HCT116 (cell line): Measurements from ENCODE around the gene B4GALNT2. TPM values are rescaled to one million over a fixed set of nuclear protein-coding genes. Genes with fewer than 3 reads are reported as not detected.

Experiments
- ATAC-seq: fragments of 200-7000 bp; cut with Tn5 transposase; 2 replicates; pipeline ENCODE4 v1.9.1; 2020; ENCODE audit warnings: mild to moderate bottlenecking, moderate library complexity
- BruUV-seq: library from RNA; stranded (reverse); fragments of 400-500 nt; replicated peaks from 2 replicates; lab custom pipeline; 2021; lab: Mats Ljungman, UMichigan
- CTCF ChIA-PET: fragments of 300-600 bp; sonication (Branson Sonifier 250); formaldehyde crosslinking; loops from one replicate; lab custom pipeline; 2021; ENCODE audit warnings: antibody characterized with exemption; lab: Charles Lee
- POLR2A ChIA-PET: fragments of 300-600, 350-600 bp; sonication (Branson Sonifier 250); formaldehyde crosslinking; loops from one replicate; lab custom pipeline; 2021; ENCODE audit warnings: antibody characterized with exemption; lab: Charles Lee
- RAD21 ChIA-PET, 2 experiments: fragments of 300-600 bp; sonication (Branson Sonifier 250); formaldehyde crosslinking; loops; one replicate each; lab custom pipeline; 2023; ENCODE audit warnings: low total read pairs in 2 of 2; ENCODE audit not compliant: uncharacterized antibody in 2 of 2, unreplicated experiment in 2 of 2, low non-redundant PET in 1 of 2; lab: Charles Lee
- DNase-seq: peaks from one replicate; pipeline ENCODE4 v3.0.0-alpha.2; 2010; ENCODE audit warnings: low read depth, low spot score
- H2AFZ ChIP-seq: fragments of 200-600 bp; shearing (Covaris generic), sonication (generic); 2 replicates; pipeline ENCODE4 v1.6.1; 2017; ENCODE audit warnings: low read depth, mixed run types, mixed read lengths, antibody characterized with exemption, low read length; ENCODE audit not compliant: poor library complexity, severe bottlenecking
- H3K27ac ChIP-seq: 2 replicates; pipeline ENCODE4 v1.5.1; 2012; ENCODE audit warnings: low read depth, low read length
- H3K27me3 ChIP-seq: fragments of 200-600 bp; sonication (generic); 2 replicates; pipeline ENCODE4 v1.6.1; 2016; ENCODE audit warnings: mixed run types, low read length, mixed read lengths; ENCODE audit not compliant: insufficient read depth
- H3K36me3 ChIP-seq, 2 experiments: fragments of 200-500 bp in 1 of 2; fragments of 200-600 bp in 1 of 2; sonication (Bioruptor generic) in 1 of 2; sonication (generic) in 1 of 2; 2 replicates each; pipeline versions ENCODE4 v1.5.1 to v1.6.1; 2014 to 2016; ENCODE audit warnings: low read length in 2 of 2, inconsistent platforms in 1 of 2, mixed read lengths in 1 of 2, mixed run types in 1 of 2; ENCODE audit not compliant: insufficient read depth in 2 of 2, control insufficient read depth in 1 of 2
- H3K4me1 ChIP-seq, 2 experiments: fragments of 200-600 bp in 1 of 2; sonication (generic) in 1 of 2; 2 replicates each; pipeline versions ENCODE4 v1.5.1 to v1.6.1; 2012 to 2017; ENCODE audit warnings: low read length in 2 of 2, inconsistent platforms in 1 of 2, mild to moderate bottlenecking in 1 of 2, mixed read lengths in 1 of 2, mixed run types in 1 of 2, moderate library complexity in 1 of 2; ENCODE audit not compliant: insufficient read depth in 2 of 2, control insufficient read depth in 1 of 2
- H3K4me2 ChIP-seq: fragments of 200-600 bp; sonication (generic); 2 replicates; pipeline ENCODE4 v1.6.1; 2017; ENCODE audit warnings: mixed run types, low read length, mixed read lengths
- H3K4me3 ChIP-seq, 2 experiments: fragments of 200-600 bp in 1 of 2; sonication (generic) in 1 of 2; replicated peaks in 1 of 2; 2 replicates each; pipeline ENCODE4 v1.5.1; 2011 to 2016; ENCODE audit warnings: low read length in 2 of 2, control low read depth in 1 of 2, low read depth in 1 of 2, mild to moderate bottlenecking in 1 of 2, mixed read lengths in 1 of 2, mixed run types in 1 of 2
- H3K79me2 ChIP-seq: fragments of 200-600 bp; sonication (generic); 2 replicates; pipeline ENCODE4 v1.6.1; 2017; ENCODE audit warnings: mild to moderate bottlenecking, mixed run types, low read length, moderate library complexity, mixed read lengths; ENCODE audit not compliant: insufficient read depth
- H3K9ac ChIP-seq: fragments of 200-600 bp; sonication (generic); 2 replicates; pipeline ENCODE4 v1.6.1; 2016; ENCODE audit warnings: low read length, mixed read lengths
- H3K9me2 ChIP-seq: fragments of 200-600 bp; sonication (generic), shearing (Covaris generic); 2 replicates; pipeline ENCODE4 v1.6.1; 2017; ENCODE audit warnings: mixed run types, mild to moderate bottlenecking, moderate library complexity; ENCODE audit not compliant: insufficient read depth
- H3K9me3 ChIP-seq, 2 experiments: fragments of 200-500 bp in 1 of 2; fragments of 200-600 bp in 1 of 2; sonication (Bioruptor generic) in 1 of 2; sonication (generic) in 1 of 2; 2 replicates each; pipeline ENCODE4 v1.6.1; 2014 to 2017; ENCODE audit warnings: low read length in 2 of 2, mixed read lengths in 2 of 2, inconsistent platforms in 1 of 2, low read depth in 1 of 2, mild to moderate bottlenecking in 1 of 2, mixed run types in 1 of 2, moderate library complexity in 1 of 2; ENCODE audit not compliant: control insufficient read depth in 1 of 2, insufficient read depth in 1 of 2
- H4K20me1 ChIP-seq: fragments of 200-600 bp; sonication (generic), shearing (Covaris generic); 2 replicates; pipeline ENCODE4 v1.6.1; 2017; ENCODE audit warnings: mixed run types, mild to moderate bottlenecking, moderate library complexity; ENCODE audit not compliant: insufficient read depth
- CBX3 ChIP-seq: IDR thresholded peaks from 2 replicates; pipeline ENCODE4 v1.6.1; 2012; ENCODE audit warnings: low read depth
- CEBPB ChIP-seq: IDR thresholded peaks from 2 replicates; pipeline ENCODE4 v1.6.1; 2012; ENCODE audit warnings: low read depth
- CTCF ChIP-seq, 3 experiments: fragments of 200-600 bp in 1 of 3; sonication (generic) in 1 of 3; IDR thresholded peaks in 2 of 3; conservative IDR thresholded peaks in 1 of 3; 2 replicates each; pipeline ENCODE4 v1.5.1; 2012 to 2017; ENCODE audit warnings: low read depth in 2 of 3, low read length in 2 of 3, antibody characterized with exemption in 1 of 3, borderline replicate concordance in 1 of 3, control low read depth in 1 of 3, mild to moderate bottlenecking in 1 of 3, mixed read lengths in 1 of 3, mixed run types in 1 of 3, moderate library complexity in 1 of 3; ENCODE audit not compliant: insufficient read depth in 1 of 3
- EZH2 ChIP-seq: fragments of 200-600 bp; sonication (generic); IDR thresholded peaks from 2 replicates; pipeline ENCODE4 v1.6.1; 2017; ENCODE audit warnings: antibody characterized with exemption, mixed run types
- MAX ChIP-seq: IDR thresholded peaks from 2 replicates; pipeline ENCODE4 v1.6.1; 2012
- SIN3A ChIP-seq: IDR thresholded peaks from 2 replicates; pipeline ENCODE4 v1.6.1; 2012; ENCODE audit warnings: low read depth
- SRF ChIP-seq: IDR thresholded peaks from 2 replicates; pipeline ENCODE4 v1.6.1; 2012; ENCODE audit warnings: low read depth
- ZFX ChIP-seq: fragments of 450-650 bp; IDR thresholded peaks from 2 replicates; pipeline ENCODE4 v1.6.1; 2017
- intact Hi-C: fragments of 100-400 bp; cut with micrococcal nuclease; formaldehyde crosslinking; loops from 2 replicates; pipeline ENCODE4 v1.10.0; 2022
- total RNA-seq: library from RNA; stranded (reverse); gene quantifications from one replicate; pipeline ENCODE4 v1.2.1, GENCODE V29; 2021; ENCODE audit not compliant: unreplicated experiment
- TF ChIP-seq, protein P1 (sequence below): IDR thresholded peaks from 2 replicates; pipeline ENCODE4 v1.6.1; 2012; ENCODE audit warnings: low read depth

Gene B4GALNT2
- total RNA-seq, 1 experiment from 2014 or later = not detected

GRCh38 chr17:49213399-49213798, 80.8 kb downstream of the B4GALNT2 start:
- ChIA-PET POLR2A (interaction anchor here (1.3 kb wide), 1 partner anchor 21 kb away, joined by 3 read pairs; no protein-coding TSS in a partner anchor), CTCF (interaction anchor here (1.4 kb wide), 1 partner anchor 16 kb away, joined by 3 read pairs; no protein-coding TSS in a partner anchor)
- intact Hi-C loops = no loop called here

More at GRCh38 chr17:49213399-49213798, 80.8 kb downstream of the B4GALNT2 start:
- no peaks in the 10 kb centered on the region for H4K20me1 ChIP-seq
- TF ChIP-seq SRF (no peak), ZFX (no peak), SIN3A (no peak), CTCF (IDR thresholded peaks at IDR 0.05 in 2 of 3, conservative IDR thresholded peaks at IDR 0.05 in 1 of 3; ENCODE audit: borderline replicate concordance in 1 of 3, insufficient read depth in 1 of 3, low read depth in 2 of 3, low read length in 2 of 3) (no peak), CBX3 (no peak), CEBPB (no peak), MAX (no peak), EZH2 (no peak)
- TF ChIP-seq, protein P1, sequence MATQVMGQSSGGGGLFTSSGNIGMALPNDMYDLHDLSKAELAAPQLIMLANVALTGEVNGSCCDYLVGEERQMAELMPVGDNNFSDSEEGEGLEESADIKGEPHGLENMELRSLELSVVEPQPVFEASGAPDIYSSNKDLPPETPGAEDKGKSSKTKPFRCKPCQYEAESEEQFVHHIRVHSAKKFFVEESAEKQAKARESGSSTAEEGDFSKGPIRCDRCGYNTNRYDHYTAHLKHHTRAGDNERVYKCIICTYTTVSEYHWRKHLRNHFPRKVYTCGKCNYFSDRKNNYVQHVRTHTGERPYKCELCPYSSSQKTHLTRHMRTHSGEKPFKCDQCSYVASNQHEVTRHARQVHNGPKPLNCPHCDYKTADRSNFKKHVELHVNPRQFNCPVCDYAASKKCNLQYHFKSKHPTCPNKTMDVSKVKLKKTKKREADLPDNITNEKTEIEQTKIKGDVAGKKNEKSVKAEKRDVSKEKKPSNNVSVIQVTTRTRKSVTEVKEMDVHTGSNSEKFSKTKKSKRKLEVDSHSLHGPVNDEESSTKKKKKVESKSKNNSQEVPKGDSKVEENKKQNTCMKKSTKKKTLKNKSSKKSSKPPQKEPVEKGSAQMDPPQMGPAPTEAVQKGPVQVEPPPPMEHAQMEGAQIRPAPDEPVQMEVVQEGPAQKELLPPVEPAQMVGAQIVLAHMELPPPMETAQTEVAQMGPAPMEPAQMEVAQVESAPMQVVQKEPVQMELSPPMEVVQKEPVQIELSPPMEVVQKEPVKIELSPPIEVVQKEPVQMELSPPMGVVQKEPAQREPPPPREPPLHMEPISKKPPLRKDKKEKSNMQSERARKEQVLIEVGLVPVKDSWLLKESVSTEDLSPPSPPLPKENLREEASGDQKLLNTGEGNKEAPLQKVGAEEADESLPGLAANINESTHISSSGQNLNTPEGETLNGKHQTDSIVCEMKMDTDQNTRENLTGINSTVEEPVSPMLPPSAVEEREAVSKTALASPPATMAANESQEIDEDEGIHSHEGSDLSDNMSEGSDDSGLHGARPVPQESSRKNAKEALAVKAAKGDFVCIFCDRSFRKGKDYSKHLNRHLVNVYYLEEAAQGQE = no peak
- no peak overlapping the region for H3K4me3 ChIP-seq
- no TSS peak for BruUV-seq
- ATAC-seq = no peak
- no peaks in the 10 kb centered on the region for H3K27me3 ChIP-seq
- peaks cover 0 to 11% of the 10 kb centered on the region in 2 experiments; a peak in 2 of 4 replicates for H3K4me1 ChIP-seq
- no peaks in the 10 kb centered on the region for H3K79me2 ChIP-seq
- H2AFZ ChIP-seq = no peak overlapping the region
- RAD21 ChIA-PET = no interaction called here
- no peak for DNase-seq
- no peak overlapping the region for H3K27ac ChIP-seq
- no peaks in the 10 kb centered on the region for H3K36me3 ChIP-seq
- H3K4me2 ChIP-seq = no peak overlapping the region
- H3K9me3 ChIP-seq = no peaks in the 10 kb centered on the region
- H3K9me2 ChIP-seq = no peaks in the 10 kb centered on the region
- H3K9ac ChIP-seq = no peak overlapping the region
